K562 (cell line): ENCODE measurements around the gene ZBTB9. TPM values are rescaled to one million over a fixed set of nuclear protein-coding genes. Genes with fewer than 3 reads are reported as not detected.
A peak's percentile ranks its signal among the peaks of the same experiment; 100 is the strongest.

Experiments
- ATAC-seq: fragments of 200-7000 bp; cut with Tn5 transposase; 3 replicates; pipeline ENCODE4 v1.9.1; 2020; ENCODE audit warnings: moderate library complexity
- BruUV-seq: library from RNA; stranded (reverse); fragments of 400-500 nt; replicated peaks from 2 replicates; lab custom pipeline; 2021; lab: Mats Ljungman, UMichigan
- CTCF ChIA-PET: fragments of 300-600 bp; formaldehyde crosslinking; extraction: SDS; loops from one replicate; lab custom pipeline; 2021; ENCODE audit warnings: low intra/inter-chr PET ratio; lab: Yijun Ruan, JAX
- POLR2A ChIA-PET: fragments of 300-600, 350-650 bp; sonication (Branson Sonifier 250); formaldehyde crosslinking; extraction: SDS; loops from one replicate; lab custom pipeline; 2021; ENCODE audit warnings: antibody characterized with exemption, inconsistent platforms; lab: Yijun Ruan, JAX
- DNase-seq, 4 experiments: peaks; one replicate each; pipeline versions ENCODE4 v3.0.0 to v3.0.0-alpha.2; 2011 to 2018; ENCODE audit warnings: low spot score in 3 of 4, mixed read lengths in 3 of 4; ENCODE audit errors: extremely low read depth in 1 of 4
- FAIRE-seq: peaks from 2 replicates; lab custom pipeline; 2011; peaks lifted over from hg19 to GRCh38; lab: Jason Lieb, UNC
- H2AFZ ChIP-seq: 2 replicates; pipeline ENCODE4 v1.6.0; 2011; ENCODE audit warnings: low read depth, low read length, control low read depth, inconsistent platforms
- H3K27ac ChIP-seq: fragments of 200-600 bp; 3 replicates; pipeline ENCODE4 v1.8.0; 2011; ENCODE audit warnings: low read depth, mild to moderate bottlenecking, control low read depth, inconsistent platforms, low read length, moderate library complexity, mixed read lengths; ENCODE audit errors: extremely low read depth
- H3K27me3 ChIP-seq, 2 experiments: fragments of 300-600 bp in 1 of 2; 2 replicates in 1 of 2; 3 replicates in 1 of 2; pipeline versions ENCODE4 v1.6.0 to v1.8.0; 2011; ENCODE audit warnings: inconsistent platforms in 2 of 2, low read length in 2 of 2, mild to moderate bottlenecking in 1 of 2, mixed read lengths in 1 of 2, moderate library complexity in 1 of 2; ENCODE audit not compliant: control insufficient read depth in 2 of 2, insufficient read depth in 2 of 2
- H3K36me3 ChIP-seq: fragments of 300-600 bp; 3 replicates; pipeline ENCODE4 v1.8.0; 2011; ENCODE audit warnings: mild to moderate bottlenecking, low read length, inconsistent platforms; ENCODE audit not compliant: control insufficient read depth, insufficient read depth
- H3K4me1 ChIP-seq, 2 experiments: fragments of 200-600 bp in 1 of 2; replicated peaks in 1 of 2; 2 replicates in 1 of 2; 3 replicates in 1 of 2; pipeline versions ENCODE4 v1.5.1 to v1.8.0; 2011; ENCODE audit warnings: inconsistent platforms in 2 of 2, low read length in 2 of 2, mild to moderate bottlenecking in 1 of 2, mixed read lengths in 1 of 2, moderate library complexity in 1 of 2; ENCODE audit not compliant: control insufficient read depth in 2 of 2, insufficient read depth in 2 of 2
- H3K4me2 ChIP-seq: 2 replicates; pipeline ENCODE4 v1.6.1; 2011; ENCODE audit warnings: low read length, control low read depth, inconsistent platforms, mixed read lengths; ENCODE audit not compliant: insufficient read depth
- H3K4me3 ChIP-seq: fragments of 200-600 bp; sonication (generic), shearing (Covaris generic); 2 replicates; pipeline ENCODE4 v1.5.1; 2016; ENCODE audit warnings: control low read depth, inconsistent platforms
- H3K79me2 ChIP-seq: fragments of 200-600 bp; 3 replicates; pipeline ENCODE4 v1.8.0; 2011; ENCODE audit warnings: low read length, inconsistent platforms; ENCODE audit not compliant: control insufficient read depth, insufficient read depth
- H3K9ac ChIP-seq, 2 experiments: 2 replicates each; pipeline versions ENCODE4 v1.6.0 to v1.6.1; 2011; ENCODE audit warnings: low read depth in 2 of 2, low read length in 2 of 2, control low read depth in 1 of 2, inconsistent platforms in 1 of 2, mild to moderate bottlenecking in 1 of 2, mixed read lengths in 1 of 2; ENCODE audit not compliant: insufficient read depth in 1 of 2
- H3K9me1 ChIP-seq: one replicate; pipeline ENCODE4 v1.6.0; 2011; ENCODE audit warnings: inconsistent platforms, mild to moderate bottlenecking, low read length, moderate library complexity; ENCODE audit not compliant: control insufficient read depth, insufficient read depth
- H3K9me3 ChIP-seq: replicated peaks from 2 replicates; pipeline ENCODE4 v1.5.1; 2011; ENCODE audit warnings: low read depth, low read length, inconsistent platforms; ENCODE audit not compliant: control insufficient read depth, insufficient read depth
- H4K20me1 ChIP-seq: replicated peaks from 2 replicates; pipeline ENCODE4 v1.6.1; 2011; ENCODE audit warnings: low read length, inconsistent platforms, mixed read lengths; ENCODE audit not compliant: control insufficient read depth, insufficient read depth
- CSDE1 ChIP-seq, 2 experiments: fragments of 450-650 bp; IDR thresholded peaks; 2 replicates each; pipeline ENCODE4 v1.6.1; 2016; ENCODE audit warnings: mild to moderate bottlenecking in 1 of 2
- ELF1 ChIP-seq: fragments of 200-800 bp; sonication (Bioruptor generic); IDR thresholded peaks from 2 replicates; pipeline ENCODE4 v1.6.1; 2016; ENCODE audit warnings: missing genetic modification characterization, missing compliant biosample characterization
- ETV1 ChIP-seq: fragments of 450-650 bp; conservative IDR thresholded peaks from 2 replicates; pipeline ENCODE4 v1.6.1; 2016; ENCODE audit warnings: missing genetic modification characterization, control low read depth, low read depth, missing compliant biosample characterization
- HDAC1 ChIP-seq, 2 experiments: fragments of 450-650 bp; IDR thresholded peaks; 2 replicates each; pipeline ENCODE4 v1.6.1; 2016 to 2017; ENCODE audit warnings: inconsistent platforms in 1 of 2, mild to moderate bottlenecking in 1 of 2, moderate library complexity in 1 of 2
- KLF1 ChIP-seq: fragments of 450-650 bp; IDR thresholded peaks from 2 replicates; pipeline ENCODE4 v1.6.1; 2016; ENCODE audit warnings: missing genetic modification characterization, missing compliant biosample characterization
- MYNN ChIP-seq, 2 experiments: sonication (generic); formaldehyde crosslinking in 1 of 2; IDR thresholded peaks; 2 replicates each; pipeline versions ENCODE4 v1.5.0 to v1.6.1; 2016 to 2020; ENCODE audit warnings: antibody characterized with exemption in 1 of 2, missing genetic modification reagents in 1 of 2
- RNF2 ChIP-seq: sonication (generic); IDR thresholded peaks from 2 replicates; pipeline ENCODE4 v1.6.1; 2016
- TFAP4 ChIP-seq: sonication (generic); formaldehyde crosslinking; IDR thresholded peaks from 2 replicates; pipeline ENCODE4 v1.8.0; 2022; ENCODE audit warnings: missing genetic modification reagents, mild to moderate bottlenecking, moderate library complexity, borderline replicate concordance
- YY1 ChIP-seq, 3 experiments: IDR thresholded peaks; 2 replicates each; pipeline ENCODE4 v1.6.1; 2011; ENCODE audit warnings: low read length in 2 of 3, mild to moderate bottlenecking in 2 of 3, moderate library complexity in 2 of 3, borderline replicate concordance in 1 of 3, control low read depth in 1 of 3, low read depth in 1 of 3; ENCODE audit not compliant: insufficient read depth in 3 of 3, insufficient replicate concordance in 2 of 3, control insufficient read depth in 1 of 3, insufficient read length in 1 of 3; ENCODE audit errors: extremely low read depth in 1 of 3
- ZNF146 ChIP-seq: IDR thresholded peaks from one replicate; pipeline ENCODE4 v1.6.1; 2018; ENCODE audit warnings: missing compliant biosample characterization; ENCODE audit not compliant: unreplicated experiment
- ZNF41 ChIP-seq: fragments of 250-450 bp; sonication (Bioruptor Pico); conservative IDR thresholded peaks from 2 replicates; pipeline ENCODE4 v1.4.0; 2020; ENCODE audit warnings: mild to moderate bottlenecking
- WGBS: fragments of 100-300 bp; shearing (Covaris generic); methylation state at CpG from one replicate; pipeline ENCODE4 v1.1.6; 2016; ENCODE audit warnings: low coverage, mixed read lengths; ENCODE audit not compliant: insufficient coverage; ENCODE audit errors: missing lambda C conversion rate; 5-methylcytosine and 5-hydroxymethylcytosine counted together
- in situ Hi-C: fragments of 300-500 bp; cut with MboI; formaldehyde crosslinking; loops from 4 replicates; pipeline ENCODE4 v1.15.0; 2018; ENCODE audit warnings: inconsistent platforms, mixed read lengths
- intact Hi-C: fragments of 100-400 bp; cut with micrococcal nuclease; formaldehyde crosslinking; loops from 2 replicates; pipeline ENCODE4 v1.14.2; 2022
- polyA plus RNA-seq, 8 experiments: library from polyadenylated mRNA; depleted of rRNA in 4 of 8; stranded (reverse) in 5 of 8; unstranded in 3 of 8; fragments of >200 nt; fragmentation: Nextera tagmentation in 2 of 8; fragmentation: Illumina TruSeq in 1 of 8; extraction: Ambion mirVana in 2 of 8; extraction: Trizol in 1 of 8; gene quantifications; 2 replicates each; pipeline versions ENCODE4 v1.2.1 to v1.2.3, GENCODE V29; 2011 to 2014; ENCODE audit warnings: inconsistent platforms in 1 of 8, missing spikeins in 1 of 8
- total RNA-seq, 7 experiments: library from RNA; depleted of rRNA in 6 of 7; stranded (reverse); fragments of >200 nt in 6 of 7; fragmentation: Illumina TruSeq in 2 of 7; extraction: Trizol in 2 of 7; gene quantifications; 2 replicates each; pipeline versions ENCODE4 v1.2.1 to v1.2.3, GENCODE V29; 2011 to 2021; ENCODE audit warnings: low replicate concordance in 1 of 7
- TF ChIP-seq, protein P1 (sequence below): fragments of 250-450 bp; sonication (Bioruptor Pico); IDR thresholded peaks from 2 replicates; pipeline ENCODE4 v1.5.0; 2021
- TF ChIP-seq, protein P2 (sequence below): fragments of 450-650 bp; IDR thresholded peaks from 2 replicates; pipeline ENCODE4 v1.6.1; 2018; ENCODE audit not compliant: partially characterized antibody

ZBTB9 gene
- total and polyA plus RNA-seq, 9 of the 15 experiments (the other 6 are each of a cell fraction or from before 2014, with no cell fraction given), result 1.9 to 19.5 (median 10.4) TPM

DNA sequence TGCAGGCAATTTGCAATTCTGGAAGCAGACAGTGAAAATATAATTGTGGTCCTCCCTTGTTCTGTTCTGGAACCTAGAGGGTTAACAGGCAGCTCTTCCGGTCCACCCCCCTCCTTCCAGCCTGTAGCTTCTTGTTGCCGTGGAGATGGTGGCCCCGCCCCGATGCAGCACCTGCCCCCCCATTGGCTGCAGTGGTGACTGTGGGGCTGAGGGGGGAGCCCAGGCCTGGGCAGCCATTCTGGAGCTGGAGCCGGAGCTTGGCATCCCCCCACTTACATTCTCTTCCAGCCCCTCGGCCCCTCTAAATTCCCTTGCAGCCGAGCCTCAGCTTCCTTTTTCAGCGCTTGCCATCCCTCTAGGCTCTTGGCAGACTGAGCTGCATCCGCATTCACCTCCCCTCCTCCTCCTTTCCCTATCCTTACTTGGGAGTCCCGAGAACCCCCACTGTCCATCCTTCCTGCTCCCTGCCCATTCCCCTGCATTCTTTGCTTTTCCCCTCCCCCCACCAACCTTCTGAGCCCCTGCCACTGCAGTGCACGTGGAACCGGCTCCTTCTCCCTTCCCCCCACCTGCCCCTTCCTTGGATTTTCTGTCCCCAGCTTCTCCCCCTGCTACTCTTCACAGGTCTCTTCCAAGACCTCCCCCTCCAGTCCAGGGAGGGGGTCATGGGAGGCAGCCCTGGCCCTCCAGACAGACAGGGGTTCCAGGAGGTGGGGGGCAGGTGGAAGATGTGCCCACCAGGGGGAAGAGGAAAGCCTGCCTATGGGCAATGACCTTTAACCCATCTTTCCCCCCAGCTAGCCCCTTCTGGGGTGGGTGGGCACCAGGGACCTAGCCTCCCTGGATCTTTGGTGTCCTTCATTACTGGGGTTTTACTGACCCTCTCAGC lies 23.1 kb upstream of the ZBTB9 start:
- peaks cover 39% of the 10 kb centered on the region for H3K79me2 ChIP-seq
- in situ Hi-C loops (no loop called here), intact Hi-C loops (no loop called here)
- H2AFZ ChIP-seq, result no peak overlapping the region
- H3K27ac ChIP-seq, result no peak overlapping the region
- H3K4me1 ChIP-seq, result peaks cover 44 to 53% of the 10 kb centered on the region in 2 experiments
- H3K4me2 ChIP-seq, result 0 out of 2 replicates have a peak overlapping the region, but pooled peaks have one; percentile 23
- no TSS peak for BruUV-seq
- ATAC-seq, result peak; percentile 84
- no peaks in the 10 kb centered on the region; the same call in 1 of the 2 replicates for H4K20me1 ChIP-seq
- ChIA-PET POLR2A (interaction anchor here (0.5 to 2.7 kb wide), 9 partner anchors 9 to 177 kb away, joined by 3 to 14 read pairs (median 3); no protein-coding TSS in a partner anchor), CTCF (no interaction called here)
- 23% methylated on average over 10 of the region's 12 CpGs for WGBS
- H3K36me3 ChIP-seq, result peaks cover 12% of the 10 kb centered on the region; the same call in 2 of the 3 replicates
- no peaks in the 10 kb centered on the region for H3K27me3 ChIP-seq
- H3K9me3 ChIP-seq, result no peaks in the 10 kb centered on the region
- no peaks in the 10 kb centered on the region for H3K9me1 ChIP-seq
- H3K4me3 ChIP-seq, result no peak overlapping the region
- H3K9ac ChIP-seq, result no peak overlapping the region; a peak in 1 of 4 replicates
- peak; percentile 89 to 94 (median 91) for DNase-seq
- FAIRE-seq, result peak; percentile 86
- TF ChIP-seq, protein P1, sequence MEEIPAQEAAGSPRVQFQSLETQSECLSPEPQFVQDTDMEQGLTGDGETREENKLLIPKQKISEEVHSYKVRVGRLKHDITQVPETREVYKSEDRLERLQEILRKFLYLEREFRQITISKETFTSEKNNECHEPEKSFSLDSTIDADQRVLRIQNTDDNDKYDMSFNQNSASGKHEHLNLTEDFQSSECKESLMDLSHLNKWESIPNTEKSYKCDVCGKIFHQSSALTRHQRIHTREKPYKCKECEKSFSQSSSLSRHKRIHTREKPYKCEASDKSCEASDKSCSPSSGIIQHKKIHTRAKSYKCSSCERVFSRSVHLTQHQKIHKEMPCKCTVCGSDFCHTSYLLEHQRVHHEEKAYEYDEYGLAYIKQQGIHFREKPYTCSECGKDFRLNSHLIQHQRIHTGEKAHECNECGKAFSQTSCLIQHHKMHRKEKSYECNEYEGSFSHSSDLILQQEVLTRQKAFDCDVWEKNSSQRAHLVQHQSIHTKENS (CRISPR knock-in tag), result no peak
- TF ChIP-seq TFAP4 (CRISPR knock-in tag), result peak; percentile 52; the same call in 1 of the 2 replicates
- TF ChIP-seq RNF2, result 0 out of 2 replicates have a peak, but pooled peaks have one; percentile 22
- no peak for TF ChIP-seq ZNF146
- TF ChIP-seq ELF1 (tag), result peak; percentile 74
- TF ChIP-seq KLF1 (tag), result peak; percentile 40; the same call in 1 of the 2 replicates
- TF ChIP-seq YY1 (IDR thresholded peaks at IDR 0.05; ENCODE audit: borderline replicate concordance in 1 of 3, control insufficient read depth in 1 of 3, extremely low read depth in 1 of 3, insufficient read depth in 3 of 3, insufficient read length in 1 of 3, insufficient replicate concordance in 2 of 3, low read depth in 1 of 3, low read length in 2 of 3), result peak in 2 of 3 experiments; percentile 22 to 34
- no peak for TF ChIP-seq MYNN (IDR thresholded peaks at IDR 0.05)
- TF ChIP-seq MYNN (CRISPR knock-in tag; IDR thresholded peaks at IDR 0.05), result no peak
- TF ChIP-seq HDAC1 (IDR thresholded peaks at IDR 0.05), result peak in 1 of 2 experiments; percentile 9; a peak in 1 of 4 replicates
- peak; percentile 96 for TF ChIP-seq ETV1 (tag)
- TF ChIP-seq ZNF41 (CRISPR knock-in tag), result no peak
- peak in 1 of 2 experiments; percentile 57; a peak in 1 of 4 replicates for TF ChIP-seq CSDE1 (IDR thresholded peaks at IDR 0.05)
- TF ChIP-seq, protein P2, sequence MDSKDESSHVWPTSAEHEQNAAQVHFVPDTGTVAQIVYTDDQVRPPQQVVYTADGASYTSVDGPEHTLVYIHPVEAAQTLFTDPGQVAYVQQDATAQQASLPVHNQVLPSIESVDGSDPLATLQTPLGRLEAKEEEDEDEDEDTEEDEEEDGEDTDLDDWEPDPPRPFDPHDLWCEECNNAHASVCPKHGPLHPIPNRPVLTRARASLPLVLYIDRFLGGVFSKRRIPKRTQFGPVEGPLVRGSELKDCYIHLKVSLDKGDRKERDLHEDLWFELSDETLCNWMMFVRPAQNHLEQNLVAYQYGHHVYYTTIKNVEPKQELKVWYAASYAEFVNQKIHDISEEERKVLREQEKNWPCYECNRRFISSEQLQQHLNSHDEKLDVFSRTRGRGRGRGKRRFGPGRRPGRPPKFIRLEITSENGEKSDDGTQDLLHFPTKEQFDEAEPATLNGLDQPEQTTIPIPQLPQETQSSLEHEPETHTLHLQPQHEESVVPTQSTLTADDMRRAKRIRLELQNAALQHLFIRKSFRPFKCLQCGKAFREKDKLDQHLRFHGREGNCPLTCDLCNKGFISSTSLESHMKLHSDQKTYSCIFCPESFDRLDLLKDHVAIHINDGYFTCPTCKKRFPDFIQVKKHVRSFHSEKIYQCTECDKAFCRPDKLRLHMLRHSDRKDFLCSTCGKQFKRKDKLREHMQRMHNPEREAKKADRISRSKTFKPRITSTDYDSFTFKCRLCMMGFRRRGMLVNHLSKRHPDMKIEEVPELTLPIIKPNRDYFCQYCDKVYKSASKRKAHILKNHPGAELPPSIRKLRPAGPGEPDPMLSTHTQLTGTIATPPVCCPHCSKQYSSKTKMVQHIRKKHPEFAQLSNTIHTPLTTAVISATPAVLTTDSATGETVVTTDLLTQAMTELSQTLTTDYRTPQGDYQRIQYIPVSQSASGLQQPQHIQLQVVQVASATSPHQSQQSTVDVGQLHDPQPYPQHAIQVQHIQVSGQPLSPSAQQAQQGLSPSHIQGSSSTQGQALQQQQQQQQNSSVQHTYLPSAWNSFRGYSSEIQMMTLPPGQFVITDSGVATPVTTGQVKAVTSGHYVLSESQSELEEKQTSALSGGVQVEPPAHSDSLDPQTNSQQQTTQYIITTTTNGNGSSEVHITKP, result peak; percentile 52
